Measurements from ENCODE around the gene TMEM256. TPM values are rescaled to one million over a fixed set of nuclear protein-coding genes. Genes with fewer than 3 reads are reported as not detected.

Gene TMEM256
- polyA plus RNA-seq, 3 donors = 82.4 to 93.2 (median 86.5) TPM

- no peak for DNase-seq (ENCODE audit: low read depth in 3 of 3, low spot score in 2 of 3)
Observed at GRCh38 chr17:7431231-7431630, 27.3 kb upstream of the TMEM256 start.

GRCh38 chr17:7429722-7430121, 25.8 kb upstream of the TMEM256 start:
- no peak for DNase-seq (ENCODE audit: low read depth in 3 of 3, low spot score in 2 of 3)

GRCh38 chr17:7428557-7428956, 24.7 kb upstream of the TMEM256 start, which contains the start of gene SPEM3:
Gene SPEM3 (plus strand): TSS chr17:7428857. CDS start chr17:7428903, 46 bp downstream.
- DNase-seq (ENCODE audit: low read depth in 3 of 3, low spot score in 2 of 3) = no peak

- no peak for DNase-seq (ENCODE audit: low read depth in 3 of 3, low spot score in 2 of 3)
Observed at GRCh38 chr17:7427549-7427948, 23.7 kb upstream of the TMEM256 start.

GRCh38 chr17:7426896-7427489, 23.1 kb upstream of the TMEM256 start:
- DNase-seq (ENCODE audit: low read depth in 3 of 3, low spot score in 2 of 3) = no peak

GRCh38 chr17:7426203-7426863, 22.4 kb upstream of the TMEM256 start:
- no peak for DNase-seq (ENCODE audit: low read depth in 3 of 3, low spot score in 2 of 3)

GRCh38 chr17:7425756-7426155, 21.9 kb upstream of the TMEM256 start:
- no peak for DNase-seq (ENCODE audit: low read depth in 3 of 3, low spot score in 2 of 3)

- no peak for DNase-seq (ENCODE audit: low read depth in 3 of 3, low spot score in 2 of 3)
Observed at GRCh38 chr17:7425316-7425715, 21.4 kb upstream of the TMEM256 start, which contains the start of gene SPEM2. Gene SPEM2 (plus strand): TSS chr17:7425616. CDS start chr17:7425689, 73 bp downstream.

- DNase-seq (ENCODE audit: low read depth in 3 of 3, low spot score in 2 of 3) = no peak
Observed at GRCh38 chr17:7423679-7424078, 19.8 kb upstream of the TMEM256 start.

- no peak for DNase-seq (ENCODE audit: low read depth in 3 of 3, low spot score in 2 of 3)
Observed at GRCh38 chr17:7421186-7421585, 17.3 kb upstream of the TMEM256 start.

- DNase-seq (ENCODE audit: low read depth in 3 of 3, low spot score in 2 of 3) = no peak
Observed at GRCh38 chr17:7419819-7420610, 16.1 kb upstream of the TMEM256 start, which contains the start of gene SPEM1. Gene SPEM1 (plus strand): TSS chr17:7420324. CDS start chr17:7420385, 61 bp downstream.

- DNase-seq (ENCODE audit: low read depth in 3 of 3, low spot score in 2 of 3) = no peak
Observed at GRCh38 chr17:7418472-7419152, 14.7 kb upstream of the TMEM256 start.

GRCh38 chr17:7417056-7417655, 13.3 kb upstream of the TMEM256 start:
- DNase-seq (ENCODE audit: low read depth in 3 of 3, low spot score in 2 of 3) = no peak

- no peak for DNase-seq (ENCODE audit: low read depth in 3 of 3, low spot score in 2 of 3)
Observed at GRCh38 chr17:7416323-7416722, 12.4 kb upstream of the TMEM256 start.

GRCh38 chr17:7415784-7416183, 11.9 kb upstream of the TMEM256 start:
- DNase-seq (ENCODE audit: low read depth in 3 of 3, low spot score in 2 of 3) = no peak

GRCh38 chr17:7414837-7415236, 10.9 kb upstream of the TMEM256 start:
- DNase-seq (ENCODE audit: low read depth in 3 of 3, low spot score in 2 of 3) = no peak

GRCh38 chr17:7413346-7413985, 9.6 kb upstream of the TMEM256 start:
- DNase-seq (ENCODE audit: low read depth in 3 of 3, low spot score in 2 of 3) = no peak

GRCh38 chr17:7411427-7411750, 7.5 kb upstream of the TMEM256 start:
- no peak for DNase-seq (ENCODE audit: low read depth in 3 of 3, low spot score in 2 of 3)

GRCh38 chr17:7410634-7411426, 6.9 kb upstream of the TMEM256 start:
- no peak for DNase-seq (ENCODE audit: low read depth in 3 of 3, low spot score in 2 of 3)

Data from right renal cortex interstitium (tissue), 3 donors.